HEK293T (cell line): Measurements from ENCODE around the gene RUNDC3A.

Source experiments
- CTCF ChIA-PET: fragments of 350-600 bp; formaldehyde crosslinking; extraction: SDS; loops from one replicate; lab custom pipeline; 2021; ENCODE audit warnings: antibody characterized with exemption, inconsistent platforms; lab: Yijun Ruan, JAX
- POLR2A ChIA-PET: fragments of 350-600 bp; formaldehyde crosslinking; extraction: SDS; loops from one replicate; lab custom pipeline; 2020; ENCODE audit warnings: antibody characterized with exemption, inconsistent platforms; lab: Yijun Ruan, JAX
- DNase-seq: peaks from one replicate; pipeline ENCODE4 v3.0.0; 2012; ENCODE audit warnings: mixed read lengths; ENCODE audit errors: extremely low spot score
- ARNT ChIP-seq: fragments of 450-650 bp; IDR thresholded peaks from 2 replicates; pipeline ENCODE4 v1.6.1; 2017; ENCODE audit warnings: mild to moderate bottlenecking
- BHLHE40 ChIP-seq: fragments of 450-650 bp; IDR thresholded peaks from 2 replicates; pipeline ENCODE4 v1.6.1; 2016; ENCODE audit warnings: mild to moderate bottlenecking, moderate library complexity, borderline replicate concordance
- CTBP1 ChIP-seq: fragments of 450-650 bp; IDR thresholded peaks from 2 replicates; pipeline ENCODE4 v1.6.1; 2016; ENCODE audit warnings: borderline replicate concordance
- ELF4 ChIP-seq: fragments of 450-650 bp; IDR thresholded peaks from 2 replicates; pipeline ENCODE4 v1.6.1; 2017; ENCODE audit warnings: antibody characterized with exemption
- FOXA1 ChIP-seq: fragments of 450-650 bp; IDR thresholded peaks from 2 replicates; pipeline ENCODE4 v1.6.1; 2016; ENCODE audit warnings: mild to moderate bottlenecking
- FOXK2 ChIP-seq: fragments of 450-650 bp; IDR thresholded peaks from 2 replicates; pipeline ENCODE4 v1.6.1; 2016; ENCODE audit warnings: mild to moderate bottlenecking
- FOXM1 ChIP-seq: fragments of 450-650 bp; IDR thresholded peaks from 2 replicates; pipeline ENCODE4 v1.6.1; 2017; ENCODE audit warnings: mild to moderate bottlenecking, borderline replicate concordance
- HDGF ChIP-seq: fragments of 450-650 bp; IDR thresholded peaks from 2 replicates; pipeline ENCODE4 v1.6.1; 2017; ENCODE audit warnings: antibody characterized with exemption, borderline replicate concordance
- L3MBTL2 ChIP-seq: fragments of 450-650 bp; conservative IDR thresholded peaks from 2 replicates; pipeline ENCODE4 v1.6.1; 2016; ENCODE audit warnings: mild to moderate bottlenecking
- LEF1 ChIP-seq: fragments of 450-650 bp; IDR thresholded peaks from 2 replicates; pipeline ENCODE4 v1.6.1; 2017; ENCODE audit warnings: mild to moderate bottlenecking, borderline replicate concordance
- NFRKB ChIP-seq: fragments of 450-650 bp; IDR thresholded peaks from 2 replicates; pipeline ENCODE4 v1.6.1; 2016; ENCODE audit warnings: mild to moderate bottlenecking, moderate library complexity
- SP1 ChIP-seq: fragments of 450-650 bp; IDR thresholded peaks from 2 replicates; pipeline ENCODE4 v1.6.1; 2017
- SUZ12 ChIP-seq: fragments of 450-650 bp; IDR thresholded peaks from 2 replicates; pipeline ENCODE4 v1.6.1; 2016; ENCODE audit warnings: mild to moderate bottlenecking
- TARDBP ChIP-seq: fragments of 450-650 bp; IDR thresholded peaks from 2 replicates; pipeline ENCODE4 v1.6.1; 2016
- ZNF384 ChIP-seq: fragments of 450-650 bp; IDR thresholded peaks from 2 replicates; pipeline ENCODE4 v1.6.1; 2016
- TF ChIP-seq, protein P1 (sequence below): fragments of 450-650 bp; IDR thresholded peaks from 2 replicates; pipeline ENCODE4 v1.6.1; 2016

Gene RUNDC3A

DNA sequence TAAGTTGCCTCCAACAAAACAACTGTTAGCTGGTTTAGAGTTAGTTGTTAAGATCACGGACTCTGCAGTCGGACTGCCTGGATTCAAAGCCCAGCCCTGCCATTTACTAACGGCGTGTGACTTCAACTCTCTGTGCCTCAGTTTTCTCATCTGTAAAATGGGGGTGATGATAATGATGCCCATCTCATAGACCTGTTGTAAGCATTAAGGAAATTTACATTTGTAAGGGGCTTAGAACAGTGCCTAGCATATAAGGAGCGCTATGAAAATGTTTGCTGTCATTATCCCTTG is 41.3 kb upstream of the RUNDC3A start:
- POLR2A ChIA-PET = no interaction called here
- CTCF ChIA-PET = no interaction called here
- no peak for TF ChIP-seq FOXA1
- no peak for TF ChIP-seq TARDBP
- TF ChIP-seq FOXK2 = no peak
- TF ChIP-seq LEF1 = no peak
- TF ChIP-seq SP1 = no peak
- TF ChIP-seq CTBP1 = no peak
- TF ChIP-seq, protein P1, sequence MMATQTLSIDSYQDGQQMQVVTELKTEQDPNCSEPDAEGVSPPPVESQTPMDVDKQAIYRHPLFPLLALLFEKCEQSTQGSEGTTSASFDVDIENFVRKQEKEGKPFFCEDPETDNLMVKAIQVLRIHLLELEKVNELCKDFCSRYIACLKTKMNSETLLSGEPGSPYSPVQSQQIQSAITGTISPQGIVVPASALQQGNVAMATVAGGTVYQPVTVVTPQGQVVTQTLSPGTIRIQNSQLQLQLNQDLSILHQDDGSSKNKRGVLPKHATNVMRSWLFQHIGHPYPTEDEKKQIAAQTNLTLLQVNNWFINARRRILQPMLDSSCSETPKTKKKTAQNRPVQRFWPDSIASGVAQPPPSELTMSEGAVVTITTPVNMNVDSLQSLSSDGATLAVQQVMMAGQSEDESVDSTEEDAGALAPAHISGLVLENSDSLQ = no peak
- TF ChIP-seq NFRKB = no peak
- no peak for TF ChIP-seq SUZ12
- no peak for TF ChIP-seq HDGF
- DNase-seq = no peak

DNA sequence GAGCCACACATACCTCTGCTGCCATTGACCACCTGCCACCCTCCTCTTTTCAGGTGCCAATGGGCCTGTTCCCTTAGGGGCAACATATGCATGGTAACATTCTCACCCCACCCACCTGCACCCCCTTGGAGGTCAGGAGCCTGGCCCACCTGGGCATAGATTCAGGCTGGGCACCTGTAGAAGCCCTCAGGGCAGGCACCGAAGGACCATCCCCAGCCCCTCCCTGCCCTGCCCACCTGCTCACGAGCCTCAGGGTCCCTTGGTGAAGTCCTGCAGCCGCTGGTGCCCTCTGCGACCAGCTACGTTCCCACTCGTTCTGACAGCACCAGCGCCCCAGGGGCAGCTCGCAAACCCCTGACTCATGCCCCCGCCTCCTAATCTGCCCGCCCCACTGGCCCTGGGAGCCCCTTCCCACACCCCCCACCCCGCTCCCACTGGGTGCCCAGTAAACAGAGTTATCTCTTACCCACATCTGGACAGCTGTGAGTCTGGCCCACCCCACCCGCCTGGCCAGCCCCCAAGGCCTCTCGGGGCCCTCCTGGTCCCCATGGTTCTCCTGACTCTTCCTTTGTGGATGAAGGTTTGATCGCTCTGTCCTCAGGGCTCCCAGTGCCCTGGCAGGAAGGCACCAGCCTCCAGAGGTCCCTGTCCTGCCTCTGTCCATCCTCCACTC is 40.4 kb upstream of the RUNDC3A start, which contains the start of gene SLC4A1:
SLC4A1 (minus strand) TSS at position 318 of the 673 bp plus-strand sequence. CDS start 5,269 bp downstream, outside the sequence.
- CTCF ChIA-PET = no interaction called here
- DNase-seq = no peak
- TF ChIP-seq ELF4 (no peak), SP1 (no peak), ZNF384 (no peak), L3MBTL2 (no peak), FOXA1 (no peak), FOXK2 (no peak), SUZ12 (no peak), HDGF (no peak), LEF1 (no peak), NFRKB (no peak), ARNT (no peak), TARDBP (no peak), CTBP1 (no peak), FOXM1 (no peak), BHLHE40 (no peak)
- TF ChIP-seq, protein P1 = no peak
- POLR2A ChIA-PET = no interaction called here

DNA sequence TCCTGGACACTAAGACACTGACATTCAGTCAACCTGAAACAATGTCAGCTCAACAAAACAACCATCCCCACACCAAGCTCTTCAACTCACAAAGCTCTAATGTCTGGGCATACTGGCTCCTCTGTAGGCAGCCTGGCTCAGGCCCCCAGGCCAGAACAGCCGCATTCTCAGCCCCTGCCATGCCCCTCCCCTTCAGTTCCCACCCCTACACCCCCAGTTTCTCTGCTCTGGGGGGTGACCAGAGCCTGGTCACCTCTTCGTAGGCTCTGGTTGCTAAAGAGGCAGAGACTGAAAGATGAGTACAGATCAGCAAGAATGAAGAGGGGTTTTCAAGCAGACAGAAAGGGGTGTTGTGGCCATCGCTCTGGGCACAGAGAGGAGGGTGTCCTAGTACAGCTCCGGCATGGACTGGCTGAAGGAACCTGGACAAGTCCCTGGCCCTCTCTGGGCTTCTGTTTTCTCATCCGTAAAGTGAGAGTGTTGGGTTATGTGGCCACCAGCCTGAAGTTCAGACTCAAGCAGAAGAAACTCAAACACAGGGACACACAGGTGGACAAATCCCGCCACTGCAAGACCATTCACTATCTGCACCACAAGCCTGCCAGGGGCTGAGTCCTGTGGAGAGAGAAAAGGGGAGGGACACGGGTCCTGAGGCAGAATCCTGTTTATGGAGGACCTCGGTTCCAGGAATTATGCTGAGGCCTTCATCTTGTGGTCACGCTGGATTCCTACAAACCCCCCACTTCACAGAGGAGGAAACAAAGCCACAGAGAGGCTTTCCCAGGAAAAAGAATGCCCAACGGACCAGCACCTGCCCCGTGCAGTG is 39.5 kb upstream of the RUNDC3A start:
- CTCF ChIA-PET = interaction anchor here (0.5 kb wide), 1 partner anchor 25 kb away, joined by 4 read pairs; no protein-coding TSS in a partner anchor
- DNase-seq = no peak
- POLR2A ChIA-PET = no interaction called here
- TF ChIP-seq BHLHE40 (no peak), CTBP1 (no peak), SP1 (no peak), TARDBP (no peak), FOXK2 (no peak), ELF4 (no peak), HDGF (no peak), FOXA1 (no peak), L3MBTL2 (no peak), FOXM1 (no peak), ARNT (no peak), ZNF384 (no peak), SUZ12 (no peak), LEF1 (no peak), NFRKB (no peak)
- TF ChIP-seq, protein P1 = no peak

DNA sequence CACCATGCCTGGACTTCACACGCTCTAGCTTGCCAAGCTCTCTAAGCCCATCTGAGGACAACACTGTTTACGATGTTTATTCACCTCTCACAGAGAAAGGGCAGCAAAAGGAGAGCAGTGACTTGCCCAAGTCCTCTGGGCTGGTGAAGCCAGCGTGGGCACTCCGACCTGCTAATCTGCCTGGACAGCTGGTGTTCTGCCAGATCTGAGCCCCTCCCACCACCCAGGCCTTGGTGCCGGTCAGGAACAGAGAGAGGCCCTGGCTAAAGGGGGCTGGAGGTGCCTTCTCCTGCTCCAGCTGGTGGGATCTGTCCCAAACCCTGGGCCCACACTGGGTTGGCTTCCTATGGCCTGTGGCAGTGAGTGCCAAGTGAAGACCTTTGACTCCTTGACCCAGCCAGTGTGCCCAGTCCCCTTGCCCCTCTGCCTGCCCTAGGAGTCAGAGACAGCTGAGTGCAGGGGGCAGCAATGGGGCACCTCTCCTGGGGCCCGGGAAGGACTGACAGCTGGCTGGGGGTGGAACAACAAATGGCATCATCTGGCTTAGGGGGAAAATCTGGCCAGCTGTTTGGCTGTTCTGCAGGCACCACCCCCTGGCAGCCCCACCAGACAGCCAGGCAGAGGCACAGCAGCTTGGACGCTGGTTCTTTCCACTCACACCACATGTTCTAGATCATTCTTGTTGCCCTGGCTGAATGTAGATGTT is 38.7 kb upstream of the RUNDC3A start:
- no peak for DNase-seq
- CTCF ChIA-PET = interaction anchor here (0.5 kb wide), 1 partner anchor 26 kb away, joined by 4 read pairs; no protein-coding TSS in a partner anchor
- no peak for TF ChIP-seq SP1
- TF ChIP-seq ELF4 = no peak
- no peak for TF ChIP-seq FOXM1
- TF ChIP-seq, protein P1 = no peak
- TF ChIP-seq ZNF384 = no peak
- no peak for TF ChIP-seq FOXK2
- POLR2A ChIA-PET = no interaction called here
